ENCODE measurements around the gene MNT. TPM values are rescaled to one million over a fixed set of nuclear protein-coding genes. Genes with fewer than 3 reads are reported as not detected.

The MNT gene
- total RNA-seq, 1 experiment from 2014 or later = 1.7 TPM

Other genes with a start within 250 kb of the MNT start
- 22.8 and 23.8 TPM in 2 replicates for gene SMG6, start 97.3 kb downstream of the MNT start, total RNA-seq (2014; rRNA removed; shearing (Covaris generic))
- gene SRR, start 97.1 kb downstream of the MNT start, total RNA-seq (2014; rRNA removed; shearing (Covaris generic)) = 21.4 and 39.2 TPM in 2 replicates
- gene TSR1, start 64.6 kb downstream of the MNT start, total RNA-seq (2014; rRNA removed; shearing (Covaris generic)) = 117 and 127 TPM in 2 replicates
- gene SGSM2, start 63.6 kb downstream of the MNT start, total RNA-seq (2014; rRNA removed; shearing (Covaris generic)) = 34.5 and 40.2 TPM in 2 replicates
- gene METTL16, start 110.8 kb upstream of the MNT start, total RNA-seq (2014; rRNA removed; shearing (Covaris generic)) = 20.2 and 21.2 TPM in 2 replicates
- gene PAFAH1B1, start 192.6 kb upstream of the MNT start, total RNA-seq (2014; rRNA removed; shearing (Covaris generic)) = 127 and 128 TPM in 2 replicates

Data from Daoy (cell line).